Measurements from ENCODE around the gene ABCF2. TPM values are rescaled to one million over a fixed set of nuclear protein-coding genes. Genes with fewer than 3 reads are reported as not detected.
A peak's percentile ranks its signal among the peaks of the same experiment; 100 is the strongest.

The ABCF2 gene
- total RNA-seq, 1 donor from 2014 or later: 85.4 TPM

DNA sequence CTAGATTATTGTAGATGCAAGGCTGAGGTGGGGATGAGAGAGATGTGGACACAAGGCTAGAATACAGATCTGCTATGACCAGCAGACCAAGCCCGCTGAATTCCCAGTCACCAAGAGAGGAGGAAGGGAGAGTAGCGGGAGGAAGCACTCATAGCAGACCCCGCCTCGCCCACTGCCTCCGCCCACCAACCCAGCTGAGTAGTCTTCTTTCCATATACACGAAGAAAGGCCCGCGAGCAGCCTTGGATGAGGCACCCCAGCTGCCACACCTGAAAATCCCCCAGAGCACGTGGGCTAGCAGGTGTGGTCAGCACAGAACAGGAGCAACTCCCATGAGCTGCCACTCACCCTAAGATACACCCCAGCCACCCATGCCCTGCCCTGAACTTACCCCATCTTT lies 8.8 kb downstream of the ABCF2 start:
- no peak for DNase-seq (ENCODE audit: low spot score)
- Mint-ChIP-seq H3K27ac (no peak overlapping the region), H3K27me3 (ENCODE audit: insufficient read depth) (no peaks in the 10 kb centered on the region), H3K4me3 (no peak overlapping the region), H3K4me1 (ENCODE audit: low read depth) (peaks cover 12% of the 10 kb centered on the region), H3K9me3 (no peaks in the 10 kb centered on the region), H3K36me3 (ENCODE audit: low read depth) (peaks cover 58% of the 10 kb centered on the region)
- intact Hi-C loops (cut with micrococcal nuclease): no loop called here

DNA sequence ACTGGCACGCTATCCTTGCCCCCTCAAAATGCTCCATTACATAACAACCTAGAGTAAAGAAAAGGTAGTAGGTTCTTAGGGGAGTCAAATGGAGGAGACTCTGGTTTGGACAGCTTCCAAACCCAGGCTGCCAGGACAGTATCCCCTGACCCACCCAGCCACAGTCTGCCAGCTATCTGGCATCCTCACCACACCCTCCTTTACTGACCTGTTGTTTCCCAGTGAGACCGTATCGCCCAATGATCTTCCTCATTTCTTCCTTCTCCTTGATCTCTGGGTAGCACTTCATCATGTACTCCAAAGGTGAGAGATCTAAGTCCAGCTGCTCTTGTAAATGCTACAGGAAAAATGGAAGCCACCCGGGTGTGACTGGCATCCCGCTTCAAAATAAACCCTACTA lies 11.6 kb downstream of the ABCF2 start:
- intact Hi-C loops (cut with micrococcal nuclease): no loop called here
- H3K36me3 Mint-ChIP-seq (ENCODE audit: low read depth): peaks cover 54% of the 10 kb centered on the region
- no peak overlapping the region for H3K27ac Mint-ChIP-seq
- H3K9me3 Mint-ChIP-seq: no peaks in the 10 kb centered on the region
- DNase-seq (ENCODE audit: low spot score): no peak
- H3K27me3 Mint-ChIP-seq (ENCODE audit: insufficient read depth): no peaks in the 10 kb centered on the region
- peaks cover 12% of the 10 kb centered on the region for H3K4me1 Mint-ChIP-seq (ENCODE audit: low read depth)
- no peak overlapping the region for H3K4me3 Mint-ChIP-seq

DNA sequence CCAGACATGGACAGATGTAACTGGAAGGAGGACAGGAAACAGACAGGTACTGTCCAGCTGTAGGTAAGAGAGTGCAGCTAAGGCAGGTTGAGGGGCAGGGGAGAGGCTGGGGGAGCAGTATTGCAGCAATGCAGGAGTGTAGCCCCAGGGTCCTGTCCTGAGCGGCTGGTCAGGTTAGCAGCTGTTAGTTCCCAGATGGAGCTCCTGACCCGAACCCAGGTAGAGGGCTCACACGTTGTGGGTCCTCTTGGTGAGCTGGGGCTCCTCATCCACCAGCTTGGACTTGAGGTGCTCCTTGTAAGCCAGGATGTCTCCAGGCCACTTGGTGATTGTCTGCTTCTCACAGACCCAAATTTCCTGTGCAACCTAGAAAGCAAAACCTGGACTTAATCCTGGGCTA lies 13.2 kb downstream of the ABCF2 start:
- no peak overlapping the region for H3K4me3 Mint-ChIP-seq
- intact Hi-C loops (cut with micrococcal nuclease): no loop called here
- H3K36me3 Mint-ChIP-seq (ENCODE audit: low read depth): peaks cover 49% of the 10 kb centered on the region
- H3K27me3 Mint-ChIP-seq (ENCODE audit: insufficient read depth): no peaks in the 10 kb centered on the region
- H3K9me3 Mint-ChIP-seq: no peaks in the 10 kb centered on the region
- peaks cover 12% of the 10 kb centered on the region for H3K4me1 Mint-ChIP-seq (ENCODE audit: low read depth)
- DNase-seq (ENCODE audit: low spot score): no peak
- H3K27ac Mint-ChIP-seq: no peak overlapping the region

GRCh38 chr7:151212626-151213025 lies 14.4 kb downstream of the ABCF2 start:
- Mint-ChIP-seq H3K4me3 (no peak overlapping the region), H3K27me3 (ENCODE audit: insufficient read depth) (no peaks in the 10 kb centered on the region), H3K4me1 (ENCODE audit: low read depth) (peaks cover 9% of the 10 kb centered on the region), H3K27ac (no peak overlapping the region), H3K9me3 (no peaks in the 10 kb centered on the region), H3K36me3 (ENCODE audit: low read depth) (peaks cover 37% of the 10 kb centered on the region)
- intact Hi-C loops (cut with micrococcal nuclease): no loop called here
- no peak for DNase-seq (ENCODE audit: low spot score)

GRCh38 chr7:151211155-151211772 lies 15.7 kb downstream of the ABCF2 start:
- intact Hi-C loops (cut with micrococcal nuclease): no loop called here
- no peak for DNase-seq (ENCODE audit: low spot score)
- H3K4me3 Mint-ChIP-seq: no peak overlapping the region
- no peak overlapping the region for H3K27ac Mint-ChIP-seq
- H3K4me1 Mint-ChIP-seq (ENCODE audit: low read depth): peaks cover 20% of the 10 kb centered on the region
- no peaks in the 10 kb centered on the region for H3K9me3 Mint-ChIP-seq
- peaks cover 3% of the 10 kb centered on the region for H3K27me3 Mint-ChIP-seq (ENCODE audit: insufficient read depth)
- H3K36me3 Mint-ChIP-seq (ENCODE audit: low read depth): peaks cover 30% of the 10 kb centered on the region

GRCh38 chr7:151210087-151210854 lies 16.7 kb downstream of the ABCF2 start, which contains the start of gene H2BK1:
H2BK1 (minus strand) TSS chr7:151210488; CDS start chr7:151210318, 170 bp downstream.
- H3K27me3 Mint-ChIP-seq (ENCODE audit: insufficient read depth): peaks cover 3% of the 10 kb centered on the region
- H3K4me3 Mint-ChIP-seq: no peak within 1 kb of the TSS
- H3K36me3 Mint-ChIP-seq (ENCODE audit: low read depth): peaks cover 22% of the 10 kb centered on the region
- peaks cover 20% of the 10 kb centered on the region for H3K4me1 Mint-ChIP-seq (ENCODE audit: low read depth)
- H3K9me3 Mint-ChIP-seq: no peaks in the 10 kb centered on the region
- intact Hi-C loops (cut with micrococcal nuclease): no loop called here
- H3K27ac Mint-ChIP-seq: peak within 1 kb of the TSS; percentile 29
- no peak for DNase-seq (ENCODE audit: low spot score)

- intact Hi-C loops (cut with micrococcal nuclease): no loop called here
- H3K27me3 Mint-ChIP-seq (ENCODE audit: insufficient read depth): peaks cover 6% of the 10 kb centered on the region
- H3K4me3 Mint-ChIP-seq: no peak overlapping the region
- no peak for DNase-seq (ENCODE audit: low spot score)
- H3K9me3 Mint-ChIP-seq: no peaks in the 10 kb centered on the region
- H3K27ac Mint-ChIP-seq: no peak overlapping the region
- peaks cover 20% of the 10 kb centered on the region for H3K4me1 Mint-ChIP-seq (ENCODE audit: low read depth)
- H3K36me3 Mint-ChIP-seq (ENCODE audit: low read depth): peaks cover 18% of the 10 kb centered on the region
Measured at GRCh38 chr7:151209588-151209987, 17.4 kb downstream of the ABCF2 start.

GRCh38 chr7:151208253-151208862 lies 18.6 kb downstream of the ABCF2 start:
- Mint-ChIP-seq H3K4me3 (no peak overlapping the region), H3K4me1 (ENCODE audit: low read depth) (peaks cover 20% of the 10 kb centered on the region), H3K27ac (no peak overlapping the region), H3K36me3 (ENCODE audit: low read depth) (peaks cover 13% of the 10 kb centered on the region), H3K9me3 (no peaks in the 10 kb centered on the region), H3K27me3 (ENCODE audit: insufficient read depth) (peaks cover 10% of the 10 kb centered on the region)
- no peak for DNase-seq (ENCODE audit: low spot score)
- intact Hi-C loops (cut with micrococcal nuclease): no loop called here

- no peak for DNase-seq (ENCODE audit: low spot score)
- peak overlapping the region; percentile 16 for H3K27ac Mint-ChIP-seq
- H3K4me1 Mint-ChIP-seq (ENCODE audit: low read depth): peaks cover 20% of the 10 kb centered on the region
- no peak overlapping the region for H3K4me3 Mint-ChIP-seq
- H3K27me3 Mint-ChIP-seq (ENCODE audit: insufficient read depth): peaks cover 11% of the 10 kb centered on the region
- intact Hi-C loops (cut with micrococcal nuclease): no loop called here
- peaks cover 10% of the 10 kb centered on the region for H3K36me3 Mint-ChIP-seq (ENCODE audit: low read depth)
- no peaks in the 10 kb centered on the region for H3K9me3 Mint-ChIP-seq
Measured at GRCh38 chr7:151207804-151208203, 19.2 kb downstream of the ABCF2 start.

GRCh38 chr7:151207315-151207714 lies 19.7 kb downstream of the ABCF2 start:
- peak overlapping the region; percentile 16 for H3K27ac Mint-ChIP-seq
- H3K4me3 Mint-ChIP-seq: peak overlapping the region; percentile 29
- intact Hi-C loops (cut with micrococcal nuclease): no loop called here
- H3K9me3 Mint-ChIP-seq: no peaks in the 10 kb centered on the region
- peaks cover 12% of the 10 kb centered on the region for H3K27me3 Mint-ChIP-seq (ENCODE audit: insufficient read depth)
- no peak for DNase-seq (ENCODE audit: low spot score)
- H3K36me3 Mint-ChIP-seq (ENCODE audit: low read depth): peaks cover 8% of the 10 kb centered on the region
- peaks cover 20% of the 10 kb centered on the region for H3K4me1 Mint-ChIP-seq (ENCODE audit: low read depth)

DNA sequence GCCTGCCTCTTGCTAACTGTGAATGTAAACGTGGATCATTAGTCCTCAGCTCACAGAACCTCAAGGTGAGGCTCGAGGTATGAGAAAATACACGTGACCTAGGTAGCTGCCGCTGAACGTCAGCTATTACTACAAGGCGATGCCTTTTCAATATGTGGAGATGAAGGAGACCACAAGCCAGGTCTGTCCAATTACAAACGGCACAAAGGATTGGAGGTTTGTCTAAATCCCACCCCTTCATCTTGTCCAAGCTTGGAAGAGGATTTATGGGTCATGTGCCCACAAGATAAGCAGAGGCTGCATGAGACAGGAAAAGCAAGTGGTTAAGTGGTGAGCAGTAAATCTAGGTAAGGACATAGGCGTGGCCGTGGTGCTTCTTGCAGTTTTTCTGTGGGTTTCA lies 20.1 kb downstream of the ABCF2 start:
- Mint-ChIP-seq H3K4me1 (ENCODE audit: low read depth) (peaks cover 20% of the 10 kb centered on the region), H3K27ac (no peak overlapping the region), H3K27me3 (ENCODE audit: insufficient read depth) (peaks cover 12% of the 10 kb centered on the region), H3K9me3 (no peaks in the 10 kb centered on the region), H3K36me3 (ENCODE audit: low read depth) (peaks cover 7% of the 10 kb centered on the region), H3K4me3 (no peak overlapping the region)
- DNase-seq (ENCODE audit: low spot score): no peak
- intact Hi-C loops (cut with micrococcal nuclease): no loop called here

GRCh38 chr7:151205730-151206129 lies 21.3 kb downstream of the ABCF2 start:
- DNase-seq (ENCODE audit: low spot score): no peak
- peaks cover 2% of the 10 kb centered on the region for H3K36me3 Mint-ChIP-seq (ENCODE audit: low read depth)
- H3K4me3 Mint-ChIP-seq: no peak overlapping the region
- H3K9me3 Mint-ChIP-seq: no peaks in the 10 kb centered on the region
- H3K4me1 Mint-ChIP-seq (ENCODE audit: low read depth): peaks cover 20% of the 10 kb centered on the region
- no peak overlapping the region for H3K27ac Mint-ChIP-seq
- H3K27me3 Mint-ChIP-seq (ENCODE audit: insufficient read depth): peaks cover 12% of the 10 kb centered on the region
- intact Hi-C loops (cut with micrococcal nuclease): no loop called here

DNA sequence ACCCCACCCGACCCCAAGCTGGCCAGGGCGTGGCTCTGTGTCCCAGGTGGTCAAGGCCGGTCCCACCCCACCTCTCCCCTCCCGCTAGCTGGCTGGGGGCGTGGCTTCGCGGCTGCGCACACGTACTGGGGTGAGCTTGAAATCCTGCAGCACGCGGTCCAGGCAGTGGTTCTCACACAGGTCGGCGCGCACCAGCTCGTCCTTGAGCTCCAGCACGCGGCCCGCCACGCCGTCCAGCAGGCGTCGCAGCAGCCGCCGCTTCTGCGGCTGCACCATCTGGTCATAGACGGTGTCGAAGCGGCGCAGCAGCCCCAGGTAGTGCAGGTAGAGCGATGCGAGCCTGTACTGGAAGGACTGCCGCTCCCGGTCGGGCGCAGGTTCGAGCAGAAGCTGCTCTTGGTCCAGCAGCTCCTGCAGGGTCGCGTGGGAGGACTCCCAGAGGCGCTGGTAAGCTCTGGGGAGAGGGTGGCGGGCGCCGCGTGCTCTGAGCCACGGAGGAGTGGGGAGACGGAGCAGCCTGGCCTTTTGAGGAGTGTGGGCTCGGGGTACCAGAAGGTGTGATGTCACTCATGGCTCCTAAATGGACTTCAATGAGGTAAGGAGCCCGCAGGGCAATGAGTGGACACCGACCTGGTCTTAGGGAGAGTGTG lies 22.5 kb downstream of the ABCF2 start:
- Mint-ChIP-seq H3K4me3 (no peak overlapping the region), H3K27ac (no peak overlapping the region), H3K36me3 (ENCODE audit: low read depth) (no peaks in the 10 kb centered on the region), H3K4me1 (ENCODE audit: low read depth) (peaks cover 20% of the 10 kb centered on the region), H3K27me3 (ENCODE audit: insufficient read depth) (peaks cover 13% of the 10 kb centered on the region), H3K9me3 (no peaks in the 10 kb centered on the region)
- intact Hi-C loops (cut with micrococcal nuclease): no loop called here
- no peak for DNase-seq (ENCODE audit: low spot score)

All from activated T-helper 1 cell treated with anti-CD3 and anti-CD28 coated beads, Interleukin-12 subunit alpha, Interleukin-12 subunit beta, Interleukin-2, Interleukin-4 antibody, amounts not matched to agents 30 ng/mL and 10 ng/mL and 1 ng/mL, durations not matched to agents 14 hours and 24 hours and 36 hours (primary cell).